ENCODE results near the gene MAMLD1. TPM values are rescaled to one million over a fixed set of nuclear protein-coding genes. Genes with fewer than 3 reads are reported as not detected.

Gene MAMLD1
- total and polyA plus RNA-seq, 9 of the 15 experiments (the other 6 are each of a cell fraction or from before 2014, with no cell fraction given): 0.12 to 0.18 TPM; not detected in 7

DNA sequence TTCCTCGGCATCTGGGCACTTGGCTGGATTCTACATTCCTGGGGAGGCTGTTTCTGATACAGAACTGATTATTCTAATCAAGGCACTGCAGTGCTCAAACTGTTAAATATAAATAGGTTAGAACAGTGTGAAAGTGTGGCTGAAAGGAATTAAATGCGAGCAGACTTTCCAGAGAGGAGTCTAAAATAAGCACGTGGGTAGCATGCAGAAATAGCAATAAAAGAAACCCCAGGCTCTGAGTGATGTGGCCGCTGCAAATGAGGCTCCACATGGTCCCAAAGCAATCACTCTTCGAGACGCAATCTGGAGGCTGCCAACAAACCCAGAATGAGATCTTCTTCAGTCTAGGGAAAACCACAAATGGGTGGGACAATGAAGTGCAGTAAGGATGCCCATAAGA is 174.7 kb downstream of the MAMLD1 start (continued):
- TF ChIP-seq JUN (IDR thresholded peaks at IDR 0.05; ENCODE audit: borderline replicate concordance, low read depth, low read length) (no peak), JUN (CRISPR knock-in tag; IDR thresholded peaks at IDR 0.05; ENCODE audit: borderline replicate concordance) (no peak), GATAD2B (IDR thresholded peaks at IDR 0.05; ENCODE audit: borderline replicate concordance) (no peak)

DNA sequence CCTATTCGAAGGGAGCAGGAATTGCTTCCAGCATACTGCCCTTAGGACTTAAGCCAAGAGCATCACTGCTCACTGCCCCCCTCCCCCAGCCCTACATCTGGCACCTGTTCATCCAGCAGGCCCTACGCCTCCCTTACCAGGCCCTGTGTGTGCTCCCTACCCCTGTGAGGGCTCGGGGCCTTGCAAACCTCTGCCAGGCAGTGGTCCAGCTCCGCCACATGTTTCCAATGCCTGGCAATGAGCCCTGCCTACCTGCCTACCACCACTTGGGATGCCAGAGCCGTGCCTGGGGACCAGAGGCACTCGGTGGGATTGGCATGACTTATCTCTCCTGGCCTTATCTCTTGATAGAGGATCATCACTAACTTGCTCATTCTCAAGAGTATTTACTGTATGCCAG is 177.8 kb downstream of the MAMLD1 start:
- in situ Hi-C loops (cut with MboI): no loop called here
- ChIA-PET POLR2A (no interaction called here), CTCF (ENCODE audit: low intra/inter-chr PET ratio) (no interaction called here)
- H3K36me3 ChIP-seq (ENCODE audit: control insufficient read depth, insufficient read depth, low read length): no peaks in the 10 kb centered on the region
- H3K4me2 ChIP-seq (ENCODE audit: insufficient read depth, low read length): no peak overlapping the region
- no peaks in the 10 kb centered on the region for H3K9me3 ChIP-seq (replicated peaks; ENCODE audit: control insufficient read depth, insufficient read depth, low read depth, low read length)
- H2AFZ ChIP-seq (ENCODE audit: low read depth, low read length): no peak overlapping the region
- H3K27ac ChIP-seq (ENCODE audit: extremely low read depth, low read depth, low read length): no peak overlapping the region
- intact Hi-C loops (cut with micrococcal nuclease): loop anchor here (5.0 kb wide), 1 partner anchor 46 kb away; no protein-coding TSS in a partner anchor
- ATAC-seq (no peak), DNase-seq (ENCODE audit: extremely low read depth in 1 of 4, low spot score in 3 of 4) (no peak), FAIRE-seq (no peak)
- H3K79me2 ChIP-seq (ENCODE audit: control insufficient read depth, insufficient read depth, low read length): no peaks in the 10 kb centered on the region
- BruUV-seq (replicated peaks): no TSS peak
- TF ChIP-seq MEF2D (tag; conservative IDR thresholded peaks at IDR 0.05; ENCODE audit: low read depth): no peak
- no peaks in the 10 kb centered on the region for H3K9me1 ChIP-seq (ENCODE audit: control insufficient read depth, insufficient read depth, low read length)
- H4K20me1 ChIP-seq (replicated peaks; ENCODE audit: control insufficient read depth, insufficient read depth, low read length): no peaks in the 10 kb centered on the region
- WGBS (ENCODE audit: insufficient coverage, low coverage, missing lambda C conversion rate): 0% methylated on average over 4 of the region's 6 CpGs
- no peak overlapping the region for H3K4me3 ChIP-seq
- no peaks in the 10 kb centered on the region; a peak in 2 of 5 replicates for H3K27me3 ChIP-seq (ENCODE audit: control insufficient read depth in 2 of 2, insufficient read depth in 2 of 2, low read length in 2 of 2)
- no peak overlapping the region for H3K9ac ChIP-seq (ENCODE audit: insufficient read depth in 1 of 2, low read depth in 2 of 2, low read length in 2 of 2)
- H3K4me1 ChIP-seq (replicated peaks in 1 of 2; ENCODE audit: control insufficient read depth in 2 of 2, insufficient read depth in 2 of 2, low read length in 2 of 2): no peaks in the 10 kb centered on the region

GRCh38 chrX:150542846-150543229 is 179.7 kb downstream of the MAMLD1 start:
- Histone ChIP-seq H3K27me3 (ENCODE audit: control insufficient read depth in 2 of 2, insufficient read depth in 2 of 2, low read length in 2 of 2) (peaks cover 0 to under 1% of the 10 kb centered on the region in 2 experiments; a peak in 2 of 5 replicates), H3K27ac (ENCODE audit: extremely low read depth, low read depth, low read length) (no peak overlapping the region), H4K20me1 (replicated peaks; ENCODE audit: control insufficient read depth, insufficient read depth, low read length) (no peaks in the 10 kb centered on the region), H3K9me1 (ENCODE audit: control insufficient read depth, insufficient read depth, low read length) (peaks cover 3% of the 10 kb centered on the region), H3K4me3 (no peak overlapping the region), H3K36me3 (ENCODE audit: control insufficient read depth, insufficient read depth, low read length) (no peaks in the 10 kb centered on the region), H3K79me2 (ENCODE audit: control insufficient read depth, insufficient read depth, low read length) (no peaks in the 10 kb centered on the region), H3K4me1 (replicated peaks in 1 of 2; ENCODE audit: control insufficient read depth in 2 of 2, insufficient read depth in 2 of 2, low read length in 2 of 2) (peaks cover under 1 to 8% of the 10 kb centered on the region in 2 experiments; a peak in 2 of 5 replicates), H2AFZ (ENCODE audit: low read depth, low read length) (no peak overlapping the region), H3K9ac (ENCODE audit: insufficient read depth in 1 of 2, low read depth in 2 of 2, low read length in 2 of 2) (no peak overlapping the region), H3K9me3 (replicated peaks; ENCODE audit: control insufficient read depth, insufficient read depth, low read depth, low read length) (no peaks in the 10 kb centered on the region), H3K4me2 (ENCODE audit: insufficient read depth, low read length) (no peak overlapping the region)
- in situ Hi-C loops (cut with MboI): no loop called here
- ChIA-PET CTCF (ENCODE audit: low intra/inter-chr PET ratio) (no interaction called here), POLR2A (no interaction called here)
- no peak for FAIRE-seq
- DNase-seq (ENCODE audit: extremely low read depth in 1 of 4, low spot score in 3 of 4): no peak
- BruUV-seq (replicated peaks): no TSS peak
- ATAC-seq: no peak
- 24% methylated on average over 3 of the region's 4 CpGs for WGBS (ENCODE audit: insufficient coverage, low coverage, missing lambda C conversion rate)
- intact Hi-C loops (cut with micrococcal nuclease): loop anchor here (5.0 kb wide), 1 partner anchor 44 kb away; no protein-coding TSS in a partner anchor
- TF ChIP-seq ZNF79 (CRISPR knock-in tag; IDR thresholded peaks at IDR 0.05; ENCODE audit: low read depth): no peak
- TF ChIP-seq HNRNPLL (IDR thresholded peaks at IDR 0.05; ENCODE audit: low read depth, low read length, poor library complexity, severe bottlenecking): no peak
- TF ChIP-seq CHAMP1 (IDR thresholded peaks at IDR 0.05): no peak
- no peak for TF ChIP-seq RHOXF2B (CRISPR knock-in tag; conservative IDR thresholded peaks at IDR 0.05)
- no peak for TF ChIP-seq DPF2 (IDR thresholded peaks at IDR 0.05)
- TF ChIP-seq PHB (CRISPR knock-in tag; IDR thresholded peaks at IDR 0.05): no peak
- TF ChIP-seq, protein P1, sequence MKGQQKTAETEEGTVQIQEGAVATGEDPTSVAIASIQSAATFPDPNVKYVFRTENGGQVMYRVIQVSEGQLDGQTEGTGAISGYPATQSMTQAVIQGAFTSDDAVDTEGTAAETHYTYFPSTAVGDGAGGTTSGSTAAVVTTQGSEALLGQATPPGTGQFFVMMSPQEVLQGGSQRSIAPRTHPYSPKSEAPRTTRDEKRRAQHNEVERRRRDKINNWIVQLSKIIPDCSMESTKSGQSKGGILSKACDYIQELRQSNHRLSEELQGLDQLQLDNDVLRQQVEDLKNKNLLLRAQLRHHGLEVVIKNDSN (CRISPR knock-in tag; IDR thresholded peaks at IDR 0.05): no peak
- TF ChIP-seq SMC3 (conservative IDR thresholded peaks at IDR 0.05; ENCODE audit: insufficient read depth, low read depth, low read length): no peak
- TF ChIP-seq SREBF2 (CRISPR knock-in tag; IDR thresholded peaks at IDR 0.05): no peak

Measured in K562 (cell line).